GM23338 (cell line): Measurements from ENCODE around the gene COPA. TPM values are rescaled to one million over a fixed set of nuclear protein-coding genes. Genes with fewer than 3 reads are reported as not detected.

Experiments
- ATAC-seq: fragments of 200-7000 bp; cut with Tn5 transposase; 3 replicates; pipeline ENCODE4 v1.9.1; 2020
- DNase-seq: peaks from one replicate; pipeline ENCODE4 v3.0.0-alpha.2; 2015; ENCODE audit warnings: low spot score
- H2AFZ ChIP-seq: fragments of 200-600 bp; sonication (generic); 2 replicates; pipeline ENCODE4 v1.8.0; 2016; ENCODE audit warnings: antibody characterized with exemption, mild to moderate bottlenecking, moderate library complexity
- H3F3A ChIP-seq: fragments of 200-600 bp; sonication (generic); replicated peaks from 2 replicates; pipeline ENCODE4 v1.8.0; 2017; ENCODE audit warnings: antibody characterized with exemption, mixed run types, low read depth
- H3K27ac ChIP-seq: fragments of 200-600 bp; sonication (generic); 2 replicates; pipeline ENCODE4 v1.6.1; 2016; ENCODE audit warnings: low read depth
- H3K27me3 ChIP-seq: fragments of 200-600 bp; sonication (generic); 2 replicates; pipeline ENCODE4 v1.8.0; 2016; ENCODE audit warnings: mild to moderate bottlenecking, mixed run types, moderate library complexity; ENCODE audit not compliant: insufficient read depth
- H3K36me3 ChIP-seq: fragments of 200-600 bp; sonication (generic); 2 replicates; pipeline ENCODE4 v1.8.0; 2016; ENCODE audit warnings: mild to moderate bottlenecking; ENCODE audit not compliant: insufficient read depth
- H3K4me1 ChIP-seq: fragments of 200-600 bp; sonication (generic); 2 replicates; pipeline ENCODE4 v1.8.0; 2016; ENCODE audit warnings: mild to moderate bottlenecking, moderate library complexity; ENCODE audit not compliant: insufficient read depth
- H3K4me2 ChIP-seq: fragments of 200-600 bp; sonication (generic); 2 replicates; pipeline ENCODE4 v1.7.1; 2017; ENCODE audit warnings: mixed run types
- H3K4me3 ChIP-seq: fragments of 200-600 bp; sonication (generic); 2 replicates; pipeline ENCODE4 v1.6.1; 2016; ENCODE audit warnings: mixed run types
- H3K79me2 ChIP-seq: fragments of 200-600 bp; sonication (generic); replicated peaks from 2 replicates; pipeline ENCODE4 v1.8.0; 2017; ENCODE audit warnings: mild to moderate bottlenecking; ENCODE audit not compliant: insufficient read depth
- H3K9me2 ChIP-seq: fragments of 200-600 bp; sonication (generic); 2 replicates; pipeline ENCODE4 v1.8.0; 2017; ENCODE audit not compliant: insufficient read depth
- H4K20me1 ChIP-seq: fragments of 200-600 bp; sonication (generic); replicated peaks from 2 replicates; pipeline ENCODE4 v1.8.0; 2017; ENCODE audit warnings: mild to moderate bottlenecking; ENCODE audit not compliant: insufficient read depth
- H3K27ac Mint-ChIP-seq: 2 replicates; pipeline ENCODE4 v1.8.0; 2020; ENCODE audit warnings: inconsistent platforms, mild to moderate bottlenecking, moderate library complexity, mixed read lengths
- H3K27me3 Mint-ChIP-seq: 3 replicates; pipeline ENCODE4 v1.8.0; 2022; ENCODE audit warnings: low read depth, mild to moderate bottlenecking, moderate library complexity, mixed read lengths, inconsistent platforms; ENCODE audit not compliant: insufficient read depth, poor library complexity
- H3K36me3 Mint-ChIP-seq: 3 replicates; pipeline ENCODE4 v1.8.0; 2021; ENCODE audit warnings: low read depth, mild to moderate bottlenecking, inconsistent platforms, moderate library complexity, mixed read lengths
- H3K4me1 Mint-ChIP-seq: 3 replicates; pipeline ENCODE4 v1.8.0; 2020; ENCODE audit warnings: mild to moderate bottlenecking, inconsistent platforms, mixed read lengths
- H3K4me3 Mint-ChIP-seq: 3 replicates; pipeline ENCODE4 v1.8.0; 2021; ENCODE audit warnings: moderate library complexity, mild to moderate bottlenecking, inconsistent platforms, mixed read lengths
- H3K9me3 Mint-ChIP-seq: 3 replicates; pipeline ENCODE4 v1.8.0; 2020; ENCODE audit warnings: moderate library complexity, mild to moderate bottlenecking, inconsistent platforms, mixed read lengths
- CREB1 ChIP-seq: fragments of 250-450 bp; sonication (Bioruptor Pico); IDR thresholded peaks from 2 replicates; pipeline ENCODE4 v1.5.0; 2020; ENCODE audit warnings: low read depth, mild to moderate bottlenecking, moderate library complexity
- EZH2 ChIP-seq: fragments of 200-600 bp; sonication (generic); IDR thresholded peaks from one replicate; pipeline ENCODE4 v1.8.0; 2017; ENCODE audit warnings: antibody characterized with exemption, mild to moderate bottlenecking, low read depth; ENCODE audit not compliant: unreplicated experiment
- EZH2phosphoT487 ChIP-seq: fragments of 200-600 bp; sonication (generic); IDR thresholded peaks from one replicate; pipeline ENCODE4 v1.8.1; 2018; ENCODE audit warnings: antibody characterized with exemption; ENCODE audit not compliant: unreplicated experiment
- NANOG ChIP-seq: IDR thresholded peaks from 2 replicates; pipeline ENCODE4 v1.6.1; 2016; ENCODE audit warnings: antibody characterized with exemption, borderline replicate concordance
- REST ChIP-seq: IDR thresholded peaks from one replicate; pipeline ENCODE4 v1.6.1; 2018; ENCODE audit warnings: antibody characterized with exemption; ENCODE audit not compliant: unreplicated experiment
- ZNF331 ChIP-seq: fragments of 250-450 bp; sonication (Bioruptor Pico); IDR thresholded peaks from 2 replicates; pipeline ENCODE4 v1.5.0; 2020; ENCODE audit warnings: low read depth, mild to moderate bottlenecking, moderate library complexity
- ZNF462 ChIP-seq: fragments of 250-450 bp; sonication (Bioruptor Pico); IDR thresholded peaks from 2 replicates; pipeline ENCODE4 v1.5.0; 2020; ENCODE audit warnings: mild to moderate bottlenecking, moderate library complexity
- polyA plus RNA-seq: library from polyadenylated mRNA; unstranded; fragments of >200 nt; fragmentation: Nextera tagmentation; extraction: Ambion mirVana; gene quantifications from 2 replicates; pipeline ENCODE4 v1.2.1, GENCODE V29; 2016
- total RNA-seq: library from RNA; depleted of rRNA; stranded (reverse); fragments of >200 nt; shearing (Covaris generic); gene quantifications from 2 replicates; pipeline ENCODE4 v1.2.3, GENCODE V29; 2014

COPA gene
- total and polyA plus RNA-seq, 2 experiments from 2014 or later: 58.2 to 87.1 TPM

DNA sequence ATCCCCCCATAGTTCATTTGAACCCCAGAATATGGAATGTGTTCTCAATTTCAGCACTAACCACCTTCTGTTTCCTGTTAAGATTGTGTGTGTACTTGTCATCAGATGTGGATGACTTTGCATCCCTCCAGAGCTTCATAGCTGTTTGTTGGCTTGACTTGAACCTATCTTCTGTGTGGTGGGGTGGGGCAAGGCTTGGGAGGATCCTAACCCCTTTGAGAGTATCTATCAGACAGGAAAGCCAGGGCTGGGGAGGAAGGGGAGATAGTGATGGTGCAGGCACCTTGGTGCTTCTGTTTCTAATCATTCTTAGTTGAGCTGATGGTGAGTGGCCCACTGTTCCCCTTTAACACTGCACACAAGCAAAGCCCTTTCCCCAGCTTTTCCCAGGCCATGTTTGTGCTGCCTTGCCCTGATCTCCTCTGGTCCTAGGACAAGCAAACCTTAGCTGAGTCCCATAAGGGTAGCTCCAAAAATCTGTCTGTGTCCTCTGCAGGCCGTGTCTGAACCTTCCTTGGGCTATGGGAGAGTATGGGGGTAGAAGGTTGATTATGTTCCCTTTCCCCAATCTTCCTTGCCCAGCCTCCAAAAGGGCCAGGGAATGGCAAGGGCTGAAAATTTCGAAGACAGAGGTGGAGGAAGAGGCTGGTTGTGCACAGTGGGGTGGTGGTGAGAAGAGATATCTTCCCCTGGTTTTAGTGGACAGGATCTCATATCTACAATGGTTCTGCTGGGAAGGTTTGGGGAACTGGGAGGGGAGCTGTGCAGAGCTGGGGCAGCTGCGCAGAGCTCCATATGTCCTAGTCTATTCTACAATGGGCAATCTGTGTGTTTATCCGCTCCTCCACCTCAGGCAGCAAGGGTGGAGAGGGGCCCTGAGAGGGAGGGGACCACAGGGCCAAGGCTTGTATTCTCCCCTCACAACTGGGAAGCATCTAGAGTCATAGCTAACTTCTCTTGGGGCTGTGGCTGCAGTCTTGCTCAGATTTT is 25.2 kb upstream of the COPA start:
- H3K27ac Mint-ChIP-seq: no peak overlapping the region
- Histone ChIP-seq H3K4me3 (no peak overlapping the region), H4K20me1 (no peaks in the 10 kb centered on the region; the same call in 1 of the 2 replicates), H3K9me2 (no peaks in the 10 kb centered on the region), H2AFZ (no peak overlapping the region), H3K27me3 (no peaks in the 10 kb centered on the region), H3K4me2 (no peak overlapping the region), H3K4me1 (peaks cover 13% of the 10 kb centered on the region; the same call in 1 of the 2 replicates), H3K27ac (no peak overlapping the region), H3F3A (0 out of 2 replicates have a peak, but pooled peaks cover 3% of the 10 kb centered on the region), H3K36me3 (no peaks in the 10 kb centered on the region), H3K79me2 (no peaks in the 10 kb centered on the region)
- no peak for DNase-seq
- H3K9me3 Mint-ChIP-seq: no peaks in the 10 kb centered on the region
- ATAC-seq: no peak
- TF ChIP-seq REST (no peak), EZH2phosphoT487 (no peak), ZNF462 (CRISPR knock-in tag) (no peak), EZH2 (no peak), ZNF331 (CRISPR knock-in tag) (no peak), CREB1 (CRISPR knock-in tag) (no peak), NANOG (no peak)
- H3K27me3 Mint-ChIP-seq: peaks cover 10% of the 10 kb centered on the region
- no peaks in the 10 kb centered on the region; the same call in 2 of the 3 replicates for H3K36me3 Mint-ChIP-seq
- H3K4me1 Mint-ChIP-seq: peaks cover 43% of the 10 kb centered on the region
- H3K4me3 Mint-ChIP-seq: no peak overlapping the region
